Left lobe of liver (tissue), 2 donors: Measurements from ENCODE around the gene CAPRIN2. TPM values are rescaled to one million over a fixed set of nuclear protein-coding genes. Genes with fewer than 3 reads are reported as not detected.

Source experiments
- ATAC-seq: fragments of 200-7000 bp; cut with Tn5 transposase; one replicate; pipeline ENCODE4 v1.9.1; 2020; ENCODE audit warnings: mild to moderate bottlenecking, moderate library complexity
- DNase-seq: peaks from one replicate; pipeline ENCODE4 v3.0.0-alpha.2; 2020; ENCODE audit warnings: low spot score
- total RNA-seq: library from RNA; stranded (reverse); gene quantifications from one replicate; pipeline ENCODE4 v1.2.1, GENCODE V29; 2021
- donor health status: DM: no; HTN: no; CAD: no; lungs with moderate emphysema.
- donor health status: DM: no; HTN: yes; CAD: no.

The CAPRIN2 gene
- total RNA-seq, 1 donor from 2014 or later: 7.2 TPM

DNA sequence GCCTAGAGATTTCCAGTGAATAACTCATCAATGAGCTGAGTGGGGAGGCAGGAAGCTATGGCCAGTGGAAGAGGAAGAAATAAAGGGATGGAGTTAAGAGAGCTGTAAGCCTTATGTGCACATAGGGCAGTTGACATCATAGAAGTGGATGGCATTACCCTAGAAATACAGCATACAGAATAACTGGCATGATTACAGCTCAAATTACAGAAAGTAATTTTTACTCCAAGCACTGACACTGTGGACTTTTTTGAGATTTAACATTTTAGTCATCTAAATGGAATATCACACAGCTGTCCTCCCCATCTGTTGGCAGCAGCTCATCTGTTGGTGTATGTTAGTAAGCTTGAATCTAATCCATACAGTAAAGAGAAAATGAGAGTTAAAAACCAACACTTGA, 53.7 kb downstream of the CAPRIN2 start:
- ATAC-seq: no peak
- no peak for DNase-seq

DNA sequence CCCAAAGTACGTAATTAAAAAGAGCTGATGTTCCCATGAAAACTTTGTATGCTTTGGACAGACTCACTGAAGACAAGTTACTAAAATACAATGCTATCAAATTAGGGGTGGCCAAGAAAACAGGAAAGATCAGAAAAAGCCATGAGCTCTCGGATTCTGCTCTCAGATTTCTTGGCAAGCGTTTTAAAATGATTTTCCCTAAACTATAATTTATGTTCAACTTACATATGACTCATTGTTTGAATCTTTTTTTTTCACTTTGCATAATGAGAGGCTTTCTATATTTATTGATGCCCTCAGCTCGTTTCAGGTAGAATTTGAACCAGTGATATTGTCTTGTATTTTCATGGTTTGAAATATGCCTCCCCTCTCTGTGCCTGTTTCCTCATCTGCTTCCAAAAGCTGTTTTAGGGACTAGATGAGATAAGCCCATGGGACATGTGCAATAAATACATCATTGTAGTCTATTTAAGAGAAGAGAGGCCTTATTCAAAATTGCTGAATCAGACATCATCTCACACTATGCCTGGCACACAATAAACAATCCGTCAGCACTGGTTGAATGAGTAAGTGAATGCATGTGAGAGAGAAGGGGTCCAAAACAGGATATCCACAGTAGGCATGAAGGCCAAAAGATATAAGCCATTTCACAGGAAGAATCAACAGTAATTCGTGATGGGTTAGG, 54.4 kb downstream of the CAPRIN2 start:
- DNase-seq: no peak
- no peak for ATAC-seq

GRCh38 chr12:30698346-30698745, 56.4 kb downstream of the CAPRIN2 start:
- no peak for ATAC-seq
- DNase-seq: no peak

GRCh38 chr12:30696943-30697342, 57.8 kb downstream of the CAPRIN2 start:
- DNase-seq (no peak), ATAC-seq (no peak)

- DNase-seq: no peak
- no peak for ATAC-seq
Measured at GRCh38 chr12:30696486-30696885, 58.3 kb downstream of the CAPRIN2 start.

DNA sequence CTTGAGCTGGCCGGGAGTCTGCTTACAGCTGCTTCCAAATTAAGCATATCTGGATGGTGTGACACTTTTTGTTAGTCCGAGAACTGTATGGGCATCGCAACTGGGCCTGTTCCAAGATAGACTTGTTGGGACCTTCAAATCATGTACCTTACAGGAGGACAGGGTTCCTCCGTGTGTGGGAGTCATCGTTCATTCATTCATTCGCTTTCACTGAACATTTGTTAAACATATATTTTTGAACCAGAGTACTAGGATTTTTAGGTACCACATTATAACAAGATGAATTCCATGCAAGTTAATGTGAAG, 58.7 kb downstream of the CAPRIN2 start:
- ATAC-seq: no peak
- no peak for DNase-seq

DNA sequence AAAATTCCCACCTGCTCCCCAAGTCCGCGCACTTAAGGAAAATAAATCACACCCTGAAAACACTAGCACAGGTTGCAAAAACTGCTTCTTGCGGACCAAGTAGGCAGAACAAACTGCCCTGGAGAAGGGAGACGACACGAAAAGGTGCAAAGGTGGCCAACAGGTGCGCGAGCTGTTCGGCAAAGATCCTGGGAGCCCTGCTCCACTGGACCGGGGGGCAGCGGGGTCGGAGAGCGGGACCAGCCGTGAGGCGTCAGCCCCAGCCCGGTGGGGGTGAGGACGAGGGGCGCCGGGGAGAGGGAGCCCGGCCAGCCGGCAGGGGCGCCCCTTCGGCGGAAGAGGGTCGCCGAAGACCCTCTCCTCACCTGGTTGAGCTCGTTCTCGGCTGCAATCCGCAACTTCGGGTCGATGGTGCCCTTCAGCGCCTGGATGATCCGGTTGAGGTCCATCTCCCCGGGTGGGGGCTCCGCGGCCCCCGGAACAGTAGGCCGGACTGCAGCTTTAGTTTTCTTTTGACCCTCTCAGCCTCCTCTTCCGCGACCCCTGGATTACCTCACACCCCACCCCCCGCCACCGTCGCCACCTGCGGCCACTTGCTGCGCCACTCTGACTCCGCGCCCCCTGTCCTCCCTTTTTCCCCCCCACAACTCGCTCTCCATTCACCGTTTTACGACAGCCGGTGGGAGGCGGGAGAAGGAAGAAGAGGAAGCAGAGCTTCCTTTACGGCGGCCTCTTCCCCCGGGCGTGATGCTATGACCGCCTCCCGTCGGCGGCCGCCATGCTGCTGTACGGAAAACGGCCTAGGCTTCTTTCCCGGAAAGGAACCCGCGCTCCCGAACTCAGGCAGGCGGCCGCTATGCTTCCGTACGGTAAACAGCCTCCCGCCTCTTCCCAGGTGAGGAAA, 59.3 kb downstream of the CAPRIN2 start, which contains the start of gene IPO8:
Gene IPO8, minus strand, starts transcription at position 671 of the 904 bp plus-strand sequence. Its CDS starts 222 bp downstream, at position 449.
- peak; percentile 97 for ATAC-seq

DNA sequence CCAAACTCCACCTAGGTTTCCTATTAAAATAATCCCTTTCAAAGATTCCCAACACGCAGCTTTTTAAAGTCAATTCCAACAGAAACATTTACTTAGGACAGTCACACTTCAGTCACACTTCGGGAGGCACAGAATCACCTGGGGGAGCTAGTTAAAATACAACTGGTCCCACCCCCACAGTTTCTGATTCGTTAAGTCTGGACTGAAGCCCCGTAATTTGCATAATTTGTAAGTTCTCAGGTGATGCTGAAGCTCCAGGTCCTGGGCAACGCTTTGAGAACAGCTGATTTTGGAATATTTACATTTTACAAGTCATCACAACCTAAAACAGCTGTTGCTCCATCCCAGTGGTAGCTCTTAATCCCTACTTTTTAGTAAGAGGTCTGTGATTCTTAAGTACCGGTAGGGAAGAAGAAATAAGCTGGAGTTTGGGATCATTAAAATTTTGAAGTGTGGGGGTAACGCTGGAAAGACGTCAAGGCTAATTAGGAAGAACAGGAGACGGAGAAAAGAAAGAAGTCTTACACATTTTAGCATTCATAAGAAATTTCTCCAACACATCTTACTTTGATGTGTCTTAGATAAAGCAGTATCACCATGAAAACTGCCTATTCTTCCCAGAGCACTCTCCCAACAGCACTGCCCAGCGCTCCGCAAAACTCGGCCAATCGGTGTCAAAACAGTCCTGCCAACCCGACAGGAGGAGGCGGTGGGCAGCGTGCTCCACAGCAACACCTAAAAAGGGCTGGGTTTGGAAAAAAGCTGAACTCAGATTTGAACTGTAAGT, 60.1 kb downstream of the CAPRIN2 start:
- peak; percentile 66 for DNase-seq
- ATAC-seq: peak; percentile 77

More for the DNA sequence above, 59.3 kb downstream of the CAPRIN2 start, which contains the start of gene IPO8:
- DNase-seq: peak; percentile 94

DNA sequence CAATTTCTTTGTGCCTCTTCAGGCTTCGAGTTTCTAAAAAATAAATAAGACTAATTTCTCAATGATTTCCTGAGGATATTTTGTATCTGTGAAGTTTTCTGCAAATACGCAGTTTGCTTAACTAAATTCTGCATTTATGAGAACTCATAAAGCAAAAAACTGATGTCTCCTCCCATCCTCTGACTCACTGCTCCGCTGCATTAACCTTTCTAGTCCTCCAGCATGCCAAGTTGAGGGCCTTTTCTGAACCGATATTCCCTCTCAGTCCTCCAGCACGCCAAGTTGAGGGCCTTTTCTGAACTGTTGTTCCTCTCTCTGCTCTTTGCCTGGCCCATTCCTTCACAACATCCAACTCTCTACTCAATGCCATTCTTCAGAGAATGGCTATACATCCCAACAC, 62.3 kb downstream of the CAPRIN2 start:
- DNase-seq (no peak), ATAC-seq (no peak)

DNA sequence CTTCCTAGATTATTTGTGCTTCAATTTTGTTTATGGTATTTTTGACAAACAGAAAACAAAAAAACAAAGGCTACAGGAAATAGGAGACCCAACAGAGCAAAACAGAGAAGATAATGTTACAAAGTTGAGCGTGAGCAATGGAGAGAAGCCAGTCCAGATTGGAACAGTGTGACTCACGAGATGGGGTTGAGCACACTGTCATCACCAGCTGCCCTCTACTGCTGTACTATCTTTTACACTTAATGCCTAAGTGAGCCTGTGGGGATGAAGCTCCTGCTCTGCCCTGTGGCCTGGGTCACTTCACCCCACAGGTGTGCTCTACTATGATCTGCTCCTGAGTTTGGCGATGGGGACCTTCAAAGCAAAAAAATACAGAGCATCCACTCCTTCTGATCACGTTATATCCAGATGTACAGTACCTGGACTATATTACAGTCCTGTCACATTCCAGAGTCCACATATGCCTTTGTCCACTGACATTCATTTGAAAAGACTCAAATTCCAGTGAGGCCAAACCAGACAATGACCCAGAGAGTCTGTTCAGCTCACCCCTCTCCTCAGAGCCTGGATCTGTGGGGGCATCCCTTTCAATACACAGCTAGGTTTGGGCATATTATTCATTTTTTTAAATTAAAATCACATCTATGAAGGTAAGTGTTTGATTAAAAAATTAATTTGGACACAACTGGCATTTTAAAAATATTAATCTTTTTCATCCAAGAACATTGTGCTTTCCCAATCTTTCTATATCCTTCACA, 63.5 kb downstream of the CAPRIN2 start:
- DNase-seq: no peak
- ATAC-seq: no peak

GRCh38 chr12:30687265-30687986, 67.3 kb downstream of the CAPRIN2 start:
- DNase-seq: no peak
- no peak for ATAC-seq

- ATAC-seq: no peak
Measured at GRCh38 chr12:30679241-30679640, 75.5 kb downstream of the CAPRIN2 start.

GRCh38 chr12:30678221-30678620, 76.5 kb downstream of the CAPRIN2 start:
- DNase-seq (no peak), ATAC-seq (no peak)

More at GRCh38 chr12:30679241-30679640, 75.5 kb downstream of the CAPRIN2 start:
- DNase-seq: no peak

GRCh38 chr12:30661210-30661609, 93.5 kb downstream of the CAPRIN2 start:
- ATAC-seq: no peak
- DNase-seq: no peak

Other genes starting within 250 kb of the CAPRIN2 start
- gene IPO8, start 59.1 kb downstream of the CAPRIN2 start, total RNA-seq: 27.8 TPM
- gene TSPAN11, start 171.8 kb upstream of the CAPRIN2 start, total RNA-seq: 0.93 TPM